ENCODE results near the gene ZNF471.

Gene ZNF471

DNA sequence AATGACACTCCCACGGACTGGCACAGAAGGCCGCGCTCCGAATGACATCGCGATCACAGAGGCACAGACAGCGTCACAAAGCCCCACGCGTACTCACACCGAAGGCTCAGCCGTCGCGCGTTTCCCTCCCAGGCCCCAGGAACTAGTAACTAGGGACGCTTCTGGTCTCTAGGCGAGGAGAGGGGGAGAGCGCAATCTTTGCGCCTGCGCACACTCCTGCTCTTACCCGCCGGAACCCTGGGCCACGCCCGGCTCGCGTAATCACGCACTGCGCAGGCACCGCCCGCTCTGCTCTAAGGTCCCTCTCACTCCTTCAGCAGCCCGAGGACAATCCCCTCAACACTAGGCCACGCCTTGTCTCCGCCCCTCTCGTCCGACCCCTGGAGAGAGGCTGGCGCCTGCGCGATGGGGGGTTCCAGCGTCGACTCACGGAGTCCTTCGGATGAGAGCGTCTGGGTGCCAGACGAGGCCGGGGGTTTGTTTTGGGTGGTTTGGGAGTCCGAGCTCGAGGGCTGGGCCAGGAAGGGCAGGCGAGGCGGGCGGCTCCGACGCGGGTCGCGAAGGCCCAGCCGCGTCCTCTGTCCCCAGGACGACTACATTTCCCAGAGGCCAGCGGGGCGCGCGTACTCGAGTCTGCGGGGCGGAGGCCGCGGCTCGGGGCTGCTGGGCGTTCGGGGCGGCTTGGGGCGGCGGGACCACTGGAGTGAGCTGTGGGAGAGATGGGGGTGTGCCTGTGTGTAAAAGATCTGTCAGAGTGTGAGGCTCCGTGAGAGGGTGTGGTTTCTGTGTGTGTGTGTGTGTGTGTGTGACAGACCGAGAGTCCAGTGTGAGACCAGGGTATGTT, at the start of gene ZNF471:
TSS of gene ZNF471 (plus strand) at position 410 of the 844 bp plus-strand sequence. CDS start 3,717 bp downstream, outside the sequence.
- peak; percentile 72 to 75 for DNase-seq

DNA sequence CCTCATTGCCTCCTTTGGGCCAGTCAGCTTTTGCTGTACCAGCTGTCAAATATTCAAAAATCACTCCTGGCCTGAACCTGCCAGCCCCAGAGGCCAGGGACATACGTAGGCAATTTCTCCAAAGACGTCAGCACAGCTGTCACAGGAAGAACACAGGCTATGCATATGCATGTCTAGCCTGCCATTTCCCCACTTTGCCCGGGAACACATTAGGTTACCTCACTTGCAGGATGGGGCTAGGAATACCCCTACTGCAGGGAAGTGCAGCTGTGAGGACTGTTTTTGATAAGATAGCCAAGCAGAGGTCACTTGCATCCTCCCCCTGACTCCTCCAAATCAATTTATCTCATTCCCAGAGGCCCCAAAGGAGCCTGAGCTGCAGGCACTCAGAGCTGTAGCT, 33.3 kb upstream of the ZNF471 start:
- DNase-seq: no peak

DNA sequence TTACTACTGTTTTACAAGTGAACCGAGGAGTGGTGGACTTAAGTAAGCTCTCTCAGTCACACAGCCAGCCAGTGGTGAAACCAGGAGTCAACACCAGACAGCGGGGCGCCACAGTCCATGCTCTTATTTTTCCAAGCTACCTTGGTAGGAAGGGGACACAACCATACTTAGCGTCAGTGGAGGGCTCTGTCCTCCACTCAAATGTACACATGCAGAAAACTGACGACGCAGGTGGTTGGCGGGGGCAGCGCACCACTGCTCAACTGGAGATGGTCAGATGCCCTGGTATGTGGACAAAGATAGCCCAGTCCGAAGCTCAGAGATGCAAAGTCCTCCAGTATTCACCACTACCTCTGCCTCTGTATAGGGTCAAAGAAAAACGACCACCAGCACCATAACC, 31.6 kb upstream of the ZNF471 start:
- no peak for DNase-seq

DNA sequence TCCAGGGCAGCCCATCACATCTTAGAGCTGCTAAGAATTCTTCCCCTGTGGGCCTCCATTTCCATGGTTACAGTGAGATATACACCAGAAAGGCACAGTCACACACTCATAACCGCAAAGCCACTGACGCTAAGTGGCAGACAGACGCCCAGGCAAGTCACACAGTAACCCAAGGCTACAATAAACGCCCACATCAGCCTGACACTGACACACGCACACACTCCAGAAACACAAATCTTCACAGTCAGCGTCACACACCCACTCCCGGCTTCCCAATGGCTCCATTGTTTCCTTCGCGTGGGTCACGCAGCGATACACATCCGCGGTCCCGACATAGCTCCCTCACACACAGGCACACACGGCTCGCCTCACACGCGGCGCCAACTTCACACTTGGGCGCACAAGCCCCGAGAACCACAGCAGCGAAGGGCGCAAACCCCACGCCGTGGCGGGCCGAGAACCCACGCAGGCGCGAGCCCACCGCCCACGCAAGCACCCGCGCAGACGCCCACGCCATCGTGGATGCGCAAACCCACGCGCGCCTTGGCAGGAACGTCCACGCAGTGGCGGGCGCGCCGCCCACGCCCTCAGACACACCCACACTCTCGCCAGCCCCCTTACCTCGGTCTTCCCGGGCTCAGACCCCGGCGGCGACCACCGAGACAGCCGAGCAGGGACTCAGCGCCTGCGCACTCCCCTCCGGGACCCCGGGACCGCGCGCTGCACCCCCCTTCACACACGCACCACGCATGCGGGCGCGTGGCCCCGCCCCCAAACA, 30.8 kb upstream of the ZNF471 start, which contains the start of gene ZNF667:
TSS of gene ZNF667 (minus strand) at position 695 of the 778 bp plus-strand sequence. CDS start 14,975 bp downstream, outside the sequence.
- DNase-seq: peak in 1 of 2 experiments; percentile 2

DNA sequence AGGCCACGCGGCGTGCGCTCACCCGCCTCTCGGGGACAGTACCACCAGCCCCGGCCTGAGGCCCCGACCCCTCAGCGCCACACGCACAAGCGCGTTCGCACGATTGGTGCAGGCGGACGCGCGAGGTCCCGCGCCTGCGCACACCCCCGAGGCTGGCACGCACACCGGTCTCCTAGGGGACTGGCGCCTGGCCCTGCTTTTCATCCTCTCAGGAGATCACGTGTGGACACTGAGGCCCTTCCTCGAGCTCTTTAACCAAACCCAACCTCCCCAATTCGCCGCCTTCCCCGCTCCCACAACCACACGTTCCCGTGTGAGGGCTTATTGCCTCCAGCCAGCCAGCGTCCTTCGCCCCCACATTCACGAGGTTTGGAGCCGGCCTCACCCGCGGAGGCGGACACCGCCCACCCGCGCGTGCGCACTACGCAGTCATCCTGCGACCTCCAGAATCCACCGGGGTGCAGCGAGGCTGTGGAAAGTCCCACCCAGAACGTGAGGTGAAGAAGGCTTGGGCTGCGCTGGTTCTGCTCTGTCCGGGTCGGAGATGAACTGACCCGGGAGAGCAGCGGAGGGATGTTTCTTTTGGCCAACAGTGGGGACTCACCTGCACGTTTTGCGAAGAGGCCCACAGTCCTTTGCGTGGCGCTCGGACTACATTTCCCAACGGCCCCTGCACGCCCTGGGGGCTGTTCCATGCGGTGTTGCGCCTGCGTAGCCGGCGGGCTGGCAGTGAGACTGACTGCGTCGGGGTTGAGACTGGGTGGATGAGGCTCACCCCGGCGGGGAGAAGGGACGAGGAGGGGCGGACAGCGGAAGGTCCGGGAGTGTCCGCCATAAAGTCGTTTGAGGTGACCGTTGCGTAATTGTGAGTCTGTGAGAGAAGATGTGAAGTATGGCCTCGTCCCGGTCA, 30.0 kb upstream of the ZNF471 start:
- peak; percentile 26 to 28 for DNase-seq

DNA sequence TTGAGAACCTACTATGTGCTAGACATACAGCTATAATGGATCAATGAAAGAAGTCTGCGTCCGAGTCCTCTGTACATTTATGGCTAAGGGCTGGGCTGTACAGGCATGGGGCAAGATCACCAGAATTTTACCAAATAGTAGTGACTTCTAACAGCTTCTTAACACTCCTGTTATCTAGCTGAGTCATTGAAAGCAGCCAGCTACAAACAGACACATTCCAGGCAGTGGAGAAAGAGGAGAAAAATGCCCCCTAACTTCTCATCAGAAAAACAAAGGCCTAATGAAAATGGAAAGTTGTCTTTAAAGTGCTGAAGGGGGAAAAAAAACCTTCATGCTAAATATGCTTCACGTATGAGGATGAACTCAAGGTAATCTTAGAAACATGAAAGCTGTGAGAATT, 16.3 kb upstream of the ZNF471 start:
- no peak for DNase-seq

DNA sequence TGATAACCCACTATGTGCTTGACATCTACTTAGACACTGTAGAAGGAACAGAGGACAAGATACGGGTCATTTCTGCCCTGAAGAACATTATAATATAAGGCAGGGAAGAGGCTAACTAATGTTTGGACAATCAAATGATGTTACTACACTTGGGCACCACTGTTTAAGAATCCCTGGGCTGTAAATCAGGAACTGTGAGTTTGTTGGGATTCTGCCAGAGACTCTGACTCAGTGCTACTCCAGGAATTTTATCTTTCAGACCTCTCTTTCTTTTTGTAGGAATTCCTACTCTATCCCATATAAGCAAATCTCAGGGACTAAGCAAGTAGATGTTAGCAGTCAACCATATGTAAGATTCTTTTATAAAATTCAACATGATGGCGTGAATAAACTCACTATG, 3.1 kb upstream of the ZNF471 start:
- DNase-seq: no peak

DNA sequence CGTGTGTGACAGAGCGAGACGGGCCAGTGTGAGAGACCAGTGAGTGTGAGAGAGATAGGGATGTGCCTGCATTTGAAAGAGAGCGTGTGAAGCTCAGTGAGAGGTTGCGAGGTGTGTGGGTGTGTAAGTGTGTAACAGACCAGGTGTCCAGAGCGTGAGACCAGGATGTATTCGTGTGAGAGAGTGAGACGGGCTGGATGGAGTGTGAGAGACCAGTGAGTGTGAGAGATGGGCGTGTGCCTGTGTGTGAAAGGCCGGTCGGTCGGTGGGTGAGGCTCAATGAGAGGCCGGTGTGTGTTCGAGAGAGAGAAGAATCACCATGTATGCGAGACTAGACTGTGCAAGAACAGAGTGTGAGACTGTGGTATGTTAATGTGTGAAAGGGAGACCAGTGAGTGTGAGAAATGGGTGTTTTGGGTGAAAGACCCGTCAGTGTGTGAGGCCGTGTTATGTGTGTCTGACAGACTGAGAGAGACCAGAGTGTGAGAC, 679 bp downstream of the ZNF471 start:
- DNase-seq: no peak

DNA sequence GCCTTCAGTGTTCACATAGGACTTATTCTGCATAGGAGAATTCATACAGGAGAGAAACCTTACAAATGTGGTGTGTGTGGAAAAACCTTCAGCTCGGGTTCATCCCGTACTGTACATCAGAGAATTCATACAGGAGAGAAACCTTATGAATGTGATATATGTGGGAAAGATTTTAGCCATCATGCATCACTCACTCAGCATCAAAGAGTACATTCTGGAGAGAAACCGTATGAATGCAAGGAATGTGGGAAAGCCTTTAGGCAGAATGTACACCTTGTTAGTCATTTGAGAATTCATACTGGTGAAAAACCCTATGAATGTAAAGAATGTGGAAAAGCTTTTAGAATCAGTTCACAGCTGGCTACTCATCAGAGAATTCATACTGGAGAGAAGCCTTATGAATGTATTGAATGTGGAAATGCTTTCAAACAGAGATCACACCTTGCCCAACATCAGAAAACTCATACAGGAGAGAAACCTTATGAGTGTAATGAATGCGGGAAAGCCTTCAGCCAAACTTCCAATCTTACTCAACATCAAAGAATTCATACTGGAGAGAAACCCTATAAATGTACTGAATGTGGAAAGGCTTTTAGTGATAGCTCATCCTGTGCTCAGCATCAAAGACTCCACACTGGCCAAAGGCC, 17.7 kb downstream of the ZNF471 start:
- no peak for DNase-seq

DNA sequence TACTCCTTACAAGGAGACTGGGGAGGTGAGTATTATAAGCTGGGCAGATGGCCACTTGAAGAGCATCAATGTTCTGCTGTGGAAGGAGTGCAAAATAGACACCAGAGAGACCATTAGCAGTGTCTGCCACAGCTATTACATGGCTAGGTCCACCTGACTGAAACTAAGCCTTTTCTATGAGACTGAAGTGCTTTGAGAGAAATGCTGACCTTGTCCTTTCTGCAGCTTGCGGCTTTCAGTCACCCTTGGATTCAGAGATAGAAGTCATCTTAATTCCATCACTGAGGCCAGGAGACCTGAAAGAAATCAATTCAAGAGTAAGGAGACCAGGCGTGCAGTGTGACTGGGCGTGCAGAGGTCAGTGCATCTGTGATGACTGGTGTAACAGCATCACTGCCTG, 29.8 kb downstream of the ZNF471 start:
- DNase-seq: no peak

DNA sequence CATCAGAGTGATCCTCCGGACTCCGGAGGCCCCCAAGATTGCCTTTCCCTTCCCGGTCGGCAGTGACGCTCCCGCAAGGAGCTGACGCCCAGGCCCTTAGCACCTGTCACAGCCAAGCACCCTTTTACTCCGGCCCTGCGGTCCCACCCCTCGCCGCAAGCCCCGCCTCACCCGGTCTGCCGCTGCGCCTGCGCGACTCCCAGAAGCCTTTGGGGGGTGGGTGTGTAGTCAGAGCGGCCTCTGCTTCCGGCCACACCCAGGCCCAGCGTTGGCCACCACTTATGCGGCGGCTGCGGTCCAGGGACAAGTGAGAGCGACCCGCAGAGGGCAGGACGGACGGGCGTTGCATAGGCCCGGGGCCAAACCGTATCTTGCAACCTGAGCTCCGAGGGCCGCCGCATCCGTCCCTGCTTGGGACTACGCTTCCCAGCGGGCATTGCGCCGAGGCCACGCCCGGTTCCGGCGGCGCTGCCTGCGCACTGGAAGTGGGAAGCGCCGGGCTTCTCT, 30.7 kb downstream of the ZNF471 start:
- peak; percentile 83 to 84 for DNase-seq

DNA sequence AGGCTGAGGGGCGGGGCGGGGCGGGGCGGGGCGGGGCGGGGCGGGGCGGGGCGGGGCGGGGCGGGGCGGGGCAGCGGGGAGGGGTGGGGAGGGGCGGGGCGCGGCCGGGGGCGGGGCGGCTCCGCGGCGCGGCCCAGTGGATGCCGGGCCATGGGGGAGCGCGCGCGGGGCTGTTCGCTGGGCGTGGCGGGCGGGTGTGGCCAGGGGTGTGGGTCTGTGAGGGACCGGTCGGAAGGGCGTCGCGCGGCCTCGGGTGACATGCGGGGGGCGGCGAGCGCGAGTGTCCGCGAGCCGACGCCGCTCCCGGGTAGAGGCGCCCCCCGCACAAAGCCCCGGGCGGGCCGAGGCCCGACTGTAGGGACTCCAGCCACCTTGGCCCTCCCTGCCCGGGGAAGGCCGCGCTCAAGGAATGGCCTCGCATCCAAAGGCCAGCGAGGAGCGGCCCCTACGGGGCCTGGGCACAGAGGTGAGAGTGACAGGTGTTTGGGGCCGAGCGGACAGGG, 31.2 kb downstream of the ZNF471 start, which contains the start of gene ZFP28:
TSS of gene ZFP28 (plus strand) at position 188 of the 503 bp plus-strand sequence. CDS start at position 259, 71 bp downstream.
- DNase-seq: no peak

DNA sequence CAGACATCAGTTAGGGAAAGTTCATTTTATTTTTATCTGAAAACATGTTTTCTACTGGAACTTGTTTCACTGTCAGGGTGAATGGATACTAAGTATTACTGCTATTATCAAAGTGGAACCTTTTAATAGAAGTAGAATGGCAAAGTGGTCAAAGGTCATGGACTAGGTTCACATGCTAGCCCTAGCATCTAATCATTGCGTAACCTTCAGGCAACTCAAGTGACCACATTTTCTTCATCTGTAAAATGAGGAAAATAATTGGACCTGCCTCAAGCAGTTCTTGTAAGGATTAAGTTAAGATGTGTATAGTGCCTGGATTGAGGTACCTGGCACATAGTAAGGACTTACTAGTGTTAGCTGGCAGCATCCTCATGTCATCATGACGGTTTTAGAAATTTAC, 36.1 kb downstream of the ZNF471 start:
- DNase-seq: no peak

DNA sequence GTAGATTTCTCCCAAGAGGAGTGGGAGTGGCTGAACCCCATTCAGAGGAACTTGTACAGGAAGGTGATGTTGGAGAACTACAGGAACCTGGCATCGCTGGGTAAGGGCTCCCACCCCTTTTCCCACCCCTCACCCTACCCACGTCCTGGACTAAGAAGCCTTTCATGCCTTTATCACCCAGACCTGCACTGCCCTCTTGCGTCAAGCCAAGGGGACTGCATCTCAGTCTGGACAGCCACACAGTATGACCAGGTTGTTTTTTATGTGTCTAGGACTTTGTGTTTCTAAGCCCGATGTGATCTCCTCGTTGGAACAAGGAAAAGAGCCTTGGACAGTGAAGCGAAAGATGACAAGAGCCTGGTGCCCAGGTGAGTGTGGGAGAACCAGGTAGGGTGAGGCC, 39.9 kb downstream of the ZNF471 start:
- DNase-seq: no peak

DNA sequence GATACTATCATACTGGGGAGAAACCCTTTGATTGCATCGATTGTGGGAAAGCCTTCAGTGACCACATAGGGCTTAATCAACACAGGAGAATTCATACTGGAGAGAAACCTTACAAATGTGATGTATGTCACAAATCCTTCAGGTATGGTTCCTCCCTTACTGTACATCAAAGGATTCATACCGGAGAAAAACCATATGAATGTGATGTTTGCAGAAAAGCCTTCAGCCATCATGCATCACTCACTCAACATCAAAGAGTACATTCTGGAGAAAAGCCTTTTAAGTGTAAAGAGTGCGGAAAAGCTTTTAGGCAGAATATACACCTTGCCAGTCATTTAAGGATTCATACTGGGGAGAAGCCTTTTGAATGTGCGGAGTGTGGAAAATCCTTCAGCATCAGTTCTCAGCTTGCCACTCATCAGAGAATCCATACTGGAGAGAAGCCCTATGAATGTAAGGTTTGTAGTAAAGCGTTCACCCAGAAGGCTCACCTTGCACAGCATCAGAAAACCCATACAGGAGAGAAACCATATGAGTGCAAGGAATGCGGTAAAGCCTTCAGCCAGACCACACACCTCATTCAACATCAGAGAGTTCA, 46.7 kb downstream of the ZNF471 start:
- no peak for DNase-seq

DNA sequence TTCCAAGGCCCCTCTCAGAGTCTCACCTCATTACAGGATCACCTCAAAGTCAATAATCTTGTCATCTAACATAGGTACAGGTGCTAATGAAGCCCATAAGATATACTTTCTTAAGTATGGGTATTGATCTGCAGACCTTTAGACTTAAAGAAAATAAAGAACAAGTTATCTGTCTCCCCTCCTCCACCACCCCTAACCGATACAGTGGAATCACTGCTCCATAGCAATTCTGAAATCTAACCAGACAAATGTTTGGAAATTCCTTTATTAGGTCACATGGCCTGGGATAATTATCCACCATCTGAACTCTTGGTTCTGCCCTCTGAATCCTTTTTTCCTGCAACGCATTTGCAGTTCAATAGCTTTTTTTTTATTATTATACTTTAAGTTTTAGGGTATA, 55.1 kb downstream of the ZNF471 start:
- DNase-seq: no peak

DNA sequence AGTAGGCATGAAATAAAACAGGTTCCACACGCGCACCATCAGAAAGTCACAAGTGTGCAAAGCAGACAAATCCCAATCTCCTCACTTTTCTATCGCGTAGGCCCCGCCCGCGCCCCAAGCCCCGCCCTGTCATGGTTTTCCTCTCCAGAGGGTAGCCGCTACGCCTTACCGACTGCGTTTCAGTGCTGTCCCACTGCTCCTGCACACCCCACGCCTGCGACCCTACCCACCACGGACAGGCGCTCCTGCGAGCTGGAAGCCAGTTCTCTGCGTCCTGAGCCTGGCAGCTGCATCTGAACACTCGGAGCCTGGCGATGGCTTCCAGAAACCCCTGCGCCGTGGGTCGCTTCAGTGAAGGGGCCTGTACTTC, 59.2 kb downstream of the ZNF471 start:
- peak; percentile 10 to 15 for DNase-seq

DNA sequence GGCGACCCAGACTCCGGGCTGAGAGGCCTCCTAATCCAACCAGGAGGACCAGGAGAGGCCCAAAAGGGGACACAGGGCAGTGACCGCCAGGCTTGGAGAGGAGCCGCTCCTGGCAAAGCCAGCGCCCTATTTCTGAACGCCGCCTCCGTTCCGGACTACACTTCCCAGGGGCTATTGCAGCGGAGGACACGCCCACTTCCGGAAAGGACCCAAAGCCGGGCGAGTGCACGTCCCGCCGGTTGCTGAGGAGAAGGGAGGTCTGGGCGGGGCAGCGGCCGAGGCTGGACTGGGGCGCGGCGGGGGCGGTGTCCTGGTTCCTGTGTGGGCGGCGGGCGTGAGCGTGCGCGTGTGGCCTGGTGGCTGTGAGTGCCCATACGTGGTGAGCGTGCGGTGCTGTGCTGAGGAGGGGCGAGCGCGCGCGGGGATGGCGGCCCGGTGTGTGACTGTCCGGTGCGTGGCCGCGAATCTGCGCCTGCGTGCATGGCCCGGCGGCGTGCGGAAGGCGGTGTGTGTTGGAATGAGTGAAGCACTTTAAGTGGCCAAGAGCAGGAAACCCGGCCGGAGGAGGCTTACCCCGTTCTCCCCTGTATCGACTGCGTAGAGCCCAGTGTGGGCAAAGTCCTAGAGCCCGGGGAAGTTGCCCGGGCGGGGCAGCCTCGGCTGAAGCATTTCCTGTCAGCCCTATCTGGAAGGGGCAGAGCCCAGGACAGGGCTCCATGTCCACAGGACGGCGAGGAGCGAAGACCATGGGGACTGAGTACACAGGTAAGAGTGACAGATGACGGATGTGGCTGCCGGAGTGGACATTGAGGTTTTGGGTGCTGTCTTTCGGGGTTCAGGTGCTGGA, 59.8 kb downstream of the ZNF471 start, which contains the start of gene ZNF470:
TSS of gene ZNF470 (plus strand) at position 195 of the 847 bp plus-strand sequence. CDS start 2,844 bp downstream, outside the sequence.
- peak; percentile 82 to 84 for DNase-seq

DNA sequence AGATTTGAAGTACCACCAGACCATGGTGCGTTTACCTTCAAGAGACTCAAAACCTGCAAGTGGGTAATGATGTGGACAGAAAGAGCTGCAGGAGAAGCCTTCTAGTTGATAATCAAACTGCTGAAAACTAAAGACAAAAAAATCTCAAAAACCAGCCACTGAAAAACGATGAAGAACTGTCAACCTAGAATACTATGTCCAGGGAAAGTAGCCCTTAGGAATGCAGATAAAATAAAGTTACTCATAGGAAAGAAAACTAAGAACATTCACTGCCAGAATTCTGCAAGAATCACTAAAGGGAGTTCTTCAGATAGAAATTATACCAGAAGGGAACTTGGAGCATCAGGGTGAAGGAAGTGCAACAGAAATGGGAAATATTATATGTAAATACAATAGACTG, 64.9 kb downstream of the ZNF471 start:
- no peak for DNase-seq

DNA sequence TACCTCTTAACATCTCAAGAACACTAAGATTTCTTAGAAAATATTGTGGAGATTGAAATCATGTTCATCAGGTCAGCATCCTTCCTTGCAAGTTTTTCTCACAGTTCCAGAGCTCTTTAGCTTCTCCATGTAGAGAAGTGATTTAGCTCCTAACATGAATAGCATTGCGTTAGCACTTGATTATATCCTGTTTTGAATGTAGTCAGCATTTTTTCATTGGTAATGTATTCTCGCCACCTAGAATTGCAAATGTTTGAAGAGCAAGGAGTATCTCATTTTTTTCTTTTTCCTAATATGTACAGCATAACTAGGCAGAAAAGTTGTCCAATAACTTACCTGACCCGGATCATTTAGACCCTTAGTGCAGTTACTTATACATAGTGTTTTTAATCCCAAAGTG, 66.3 kb downstream of the ZNF471 start:
- no peak for DNase-seq
